ENCODE results near the gene GMDS.

The GMDS gene

DNA sequence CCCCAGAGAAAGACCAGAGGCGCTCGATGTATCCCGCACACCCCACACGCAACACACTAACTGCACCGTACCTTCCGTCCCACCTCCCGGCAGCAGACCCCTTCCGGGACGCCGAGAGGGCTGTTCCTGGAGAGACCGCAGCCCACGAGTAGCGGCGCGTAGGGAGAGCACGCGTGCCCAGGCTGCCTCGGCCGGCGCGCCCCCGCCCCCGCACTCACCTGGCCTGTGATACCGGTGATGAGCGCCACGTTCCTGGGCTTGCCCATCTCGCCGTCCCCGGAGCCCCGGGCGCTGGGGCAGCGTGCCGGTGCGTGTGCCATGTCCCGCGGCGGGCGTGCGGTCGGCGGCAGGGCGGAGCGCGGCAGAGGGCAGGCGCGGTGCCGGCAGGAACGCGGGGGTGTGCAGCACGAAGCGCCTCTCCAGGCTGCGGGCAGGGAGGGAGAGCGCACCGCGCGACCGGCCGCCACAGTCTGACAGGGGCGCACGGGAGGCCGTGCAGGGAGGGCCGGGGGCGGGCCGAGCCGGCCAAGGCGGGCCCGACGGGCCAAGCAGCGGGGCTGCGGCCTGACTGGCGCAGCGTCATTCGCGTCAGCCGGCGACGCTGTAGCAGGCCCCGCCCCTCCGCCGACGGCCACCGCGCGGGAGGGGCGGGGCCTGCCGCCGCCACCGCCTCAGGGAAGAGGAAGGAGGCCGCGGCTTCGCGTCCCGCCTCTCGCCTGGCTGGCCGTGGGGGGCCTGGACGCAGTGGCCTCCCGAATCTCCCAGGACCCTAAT lies at the start of gene GMDS:
Gene GMDS, minus strand, starts transcription at position 503 of the 774 bp plus-strand sequence.
- DNase-seq: peak; percentile 86 to 89

- DNase-seq: no peak
These were observed 40.1 kb upstream of the GMDS start for GRCh38 chr6:2285510-2285909.

GRCh38 chr6:2275892-2276242 lies 30.5 kb upstream of the GMDS start:
- no peak for DNase-seq

DNA sequence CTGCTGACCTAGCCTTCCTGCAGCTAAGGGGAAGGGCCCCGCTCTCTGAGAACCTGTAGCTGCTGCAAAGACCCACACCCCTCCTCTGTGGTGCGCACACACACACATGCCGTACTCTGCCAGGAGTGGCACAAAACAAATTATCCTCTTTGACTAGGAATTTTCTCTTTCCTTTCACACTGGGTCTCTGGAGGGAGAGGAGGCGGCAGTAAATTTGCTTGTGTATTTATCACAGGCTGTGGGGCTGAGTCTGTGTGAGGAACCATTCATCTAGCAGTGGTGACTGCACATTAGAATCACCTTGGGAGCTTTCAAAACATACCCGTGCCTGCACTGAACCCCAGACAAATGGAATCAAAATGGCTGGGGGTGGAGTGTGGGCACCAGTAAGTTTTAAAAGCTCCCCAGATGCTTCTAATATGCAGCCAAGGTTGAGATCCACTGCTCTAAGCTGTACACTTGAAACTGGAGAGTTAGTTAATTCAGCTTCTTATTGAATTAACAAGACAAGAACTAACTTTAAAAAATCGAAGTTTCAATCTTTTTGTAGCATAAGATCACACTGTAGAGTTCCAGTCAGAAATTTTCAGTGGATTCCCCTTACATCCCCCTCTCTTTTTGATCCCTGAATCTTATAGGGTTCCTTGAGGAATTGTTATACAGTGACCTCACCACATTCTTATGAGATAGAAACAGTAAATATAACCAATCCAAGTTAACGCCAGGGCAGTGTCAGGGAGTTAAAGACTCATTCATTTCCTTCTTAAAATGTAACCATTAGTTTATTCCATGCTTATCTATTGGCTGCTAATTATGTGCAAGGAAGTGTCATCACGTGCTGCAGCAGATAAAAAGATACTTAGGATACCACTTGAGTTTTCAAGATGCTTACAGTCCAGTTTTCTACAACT lies 29.8 kb upstream of the GMDS start:
- no peak for DNase-seq

- DNase-seq: no peak
These were observed 27.3 kb upstream of the GMDS start for GRCh38 chr6:2272696-2273095.

DNA sequence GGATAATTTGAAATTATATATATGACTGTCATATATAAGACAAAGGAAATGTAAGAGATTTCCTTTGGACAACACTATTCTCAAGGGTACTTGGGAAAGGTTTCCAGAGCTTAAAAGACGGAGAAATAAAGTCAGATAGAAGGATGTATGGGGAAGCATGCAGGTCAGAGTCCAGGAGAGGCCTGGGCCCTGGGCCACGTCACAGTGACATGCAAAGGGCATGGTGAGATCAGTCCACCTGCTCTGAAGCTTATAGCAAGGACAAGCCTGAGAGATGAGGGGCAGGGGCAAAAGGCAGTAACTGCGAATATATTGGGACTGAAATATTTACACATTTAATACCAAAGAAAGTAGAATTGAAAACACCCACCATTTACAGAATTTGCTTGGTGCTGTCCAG lies 24.6 kb upstream of the GMDS start:
- no peak for DNase-seq

GRCh38 chr6:2266841-2267240 lies 21.4 kb upstream of the GMDS start:
- no peak for DNase-seq

DNA sequence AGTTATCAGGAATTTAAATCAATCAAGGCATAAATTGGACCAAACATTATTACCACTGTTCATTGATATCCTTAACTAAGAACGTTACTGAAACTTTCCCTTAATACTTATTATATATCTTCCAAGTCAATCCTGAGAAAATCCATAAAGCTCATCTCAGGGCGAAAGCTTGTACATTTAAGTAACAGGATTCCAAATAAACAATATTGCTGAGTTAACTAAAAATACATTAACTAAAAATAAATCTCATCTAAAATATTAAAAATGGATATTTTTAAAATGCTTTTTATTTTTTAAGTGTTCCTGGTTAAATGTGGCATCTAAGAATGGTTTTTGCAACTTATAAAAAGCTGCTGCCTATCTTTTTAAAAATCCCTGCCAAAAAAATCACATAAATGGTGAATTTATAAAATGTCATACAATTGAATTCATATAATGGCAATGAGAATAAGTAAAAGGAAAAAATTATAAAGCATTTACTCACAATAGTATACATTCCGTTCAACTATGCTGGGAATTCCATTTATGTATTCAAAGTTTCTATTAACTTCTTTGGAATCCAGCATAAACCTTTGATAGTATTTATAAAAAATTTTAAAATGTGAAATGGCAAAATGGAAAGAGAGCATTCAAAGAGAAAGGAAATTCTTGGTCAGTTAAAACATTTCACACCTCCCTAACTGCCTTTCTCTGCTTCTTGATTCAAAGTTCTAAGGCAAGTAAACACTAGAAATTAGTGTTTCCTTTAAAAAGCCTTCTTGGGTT lies 20.8 kb upstream of the GMDS start:
- DNase-seq: no peak

GRCh38 chr6:2264932-2265331 lies 19.5 kb upstream of the GMDS start:
- no peak for DNase-seq

- no peak for DNase-seq
These were observed 18.5 kb upstream of the GMDS start for GRCh38 chr6:2263896-2264295.

DNA sequence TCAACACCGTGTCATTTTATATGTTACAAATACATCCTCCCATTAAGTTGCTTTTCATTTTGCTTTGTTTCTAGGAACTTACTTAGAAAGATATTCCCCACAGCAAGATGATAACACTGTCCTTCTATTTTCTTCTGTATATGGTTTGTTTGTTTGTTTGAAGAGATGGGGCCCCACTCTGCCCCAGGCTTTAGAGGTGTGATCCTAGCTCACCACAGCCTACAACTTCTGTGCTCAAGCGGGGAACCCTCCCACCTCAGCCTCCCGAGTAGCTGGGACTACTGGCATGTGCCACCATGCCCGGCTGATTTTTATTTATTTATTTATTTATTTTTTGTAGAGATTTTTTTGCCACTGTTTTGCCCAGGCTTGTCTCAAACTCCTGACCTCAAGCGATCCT lies 14.2 kb upstream of the GMDS start:
- no peak for DNase-seq

GRCh38 chr6:2259002-2259494 lies 13.6 kb upstream of the GMDS start:
- no peak for DNase-seq

DNA sequence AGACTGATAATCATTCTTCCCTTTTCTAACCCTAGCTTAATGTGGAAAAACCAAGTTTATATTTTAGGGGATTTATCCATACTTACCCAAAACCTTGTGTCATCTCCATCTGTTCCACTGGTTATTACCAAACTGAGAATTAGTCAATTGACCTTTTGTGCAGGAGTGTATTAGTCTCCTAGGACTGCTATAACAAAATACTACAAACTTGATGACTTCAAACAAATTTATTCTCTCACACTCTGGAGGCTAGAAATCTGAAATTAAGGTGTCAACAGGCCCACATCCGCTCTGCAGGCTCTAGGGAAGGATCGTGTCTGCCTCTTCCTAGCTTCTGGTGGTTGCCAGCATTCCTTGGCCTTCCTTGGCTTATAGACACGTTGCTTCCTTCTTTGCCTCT lies 12.7 kb upstream of the GMDS start:
- no peak for DNase-seq

DNA sequence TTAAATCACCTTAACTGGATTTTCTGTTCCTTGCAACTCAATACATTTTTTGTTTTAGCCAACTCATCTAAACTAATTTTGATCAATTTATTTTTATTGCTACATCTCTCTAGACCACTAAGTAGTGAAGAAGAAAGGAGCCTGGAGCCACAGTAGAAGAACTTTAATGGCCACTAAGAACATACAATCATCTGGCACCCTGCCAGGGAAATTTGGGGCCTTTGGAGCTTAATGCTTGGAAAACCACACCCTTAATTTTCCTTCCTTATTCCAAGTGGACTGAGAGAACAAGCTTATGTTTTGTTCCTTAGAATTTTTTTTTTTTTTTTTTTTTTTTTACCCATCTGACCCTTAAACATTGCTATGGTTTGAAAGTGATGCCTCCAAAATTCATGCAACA lies 12.0 kb upstream of the GMDS start:
- no peak for DNase-seq

GRCh38 chr6:2254747-2255146 lies 9.3 kb upstream of the GMDS start:
- DNase-seq: no peak

DNA sequence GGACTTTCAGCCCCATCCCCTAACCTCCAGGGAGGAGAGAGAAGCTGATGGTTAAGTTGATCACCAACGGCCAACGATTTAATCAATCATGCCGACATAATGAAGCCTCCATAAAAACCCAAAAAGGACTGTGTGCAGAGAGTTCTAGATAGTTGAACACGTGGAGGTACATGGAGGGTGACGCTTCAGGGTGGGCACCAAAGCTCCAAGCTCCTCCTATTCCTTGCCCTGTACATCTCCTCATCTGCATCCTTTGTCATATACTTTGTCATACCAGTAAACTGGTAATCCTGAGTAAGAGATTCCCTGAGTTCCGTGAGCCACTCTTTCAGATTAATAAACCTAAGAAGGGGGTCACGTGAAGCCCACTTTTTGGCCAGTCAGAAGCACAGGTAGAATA lies 3.7 kb upstream of the GMDS start:
- DNase-seq: no peak

- no peak for DNase-seq
These were observed 2.3 kb upstream of the GMDS start for GRCh38 chr6:2247664-2248063.

- DNase-seq: peak; percentile 34 to 41
These were observed 765 bp upstream of the GMDS start for GRCh38 chr6:2245877-2246863.

DNA sequence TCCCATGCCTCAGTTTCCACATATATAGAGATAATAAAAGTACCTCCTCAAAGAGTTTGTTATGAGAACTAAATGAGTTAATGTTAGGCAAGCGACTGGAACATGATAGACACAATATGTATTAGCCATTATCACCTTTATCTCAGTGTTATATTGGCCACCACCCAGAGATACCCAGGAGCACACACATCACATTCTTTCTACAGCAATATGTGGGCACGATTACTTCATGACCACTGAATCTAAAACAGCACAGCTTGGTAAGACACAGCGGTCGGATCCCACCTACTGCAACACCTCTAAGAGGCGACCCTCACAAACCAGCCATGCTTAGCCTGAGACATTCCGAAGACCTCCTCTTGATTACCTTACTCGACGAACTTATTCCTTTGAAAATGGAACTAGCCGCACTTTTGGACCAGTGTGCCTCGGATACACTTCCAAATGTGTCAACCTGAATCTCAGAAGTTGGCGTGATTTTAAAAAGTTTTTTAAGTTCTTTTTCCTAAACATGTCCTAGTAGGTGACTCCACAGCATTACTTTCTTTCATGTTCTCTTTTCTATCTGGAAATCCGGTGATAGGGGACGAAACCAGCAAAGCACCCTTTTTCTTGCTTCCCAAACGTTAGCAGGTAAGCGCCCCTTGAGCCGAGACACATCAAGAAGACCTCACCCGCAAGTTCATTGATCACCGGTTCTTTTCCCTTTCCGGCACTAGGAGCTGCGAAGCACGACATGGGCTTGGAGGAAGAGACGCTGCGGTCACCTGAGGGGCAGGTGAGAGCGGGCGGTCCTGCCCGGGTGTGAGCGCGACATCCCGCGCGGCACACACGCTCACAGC lies 923 bp downstream of the GMDS start:
- no peak for DNase-seq

- no peak for DNase-seq
These were observed 3.1 kb downstream of the GMDS start for GRCh38 chr6:2242311-2242710.

GRCh38 chr6:2240961-2241360 lies 4.4 kb downstream of the GMDS start:
- DNase-seq: no peak
